ENCODE measurements around the gene STK39.

Gene STK39

GRCh38 chr2:168062054-168062453, 185.3 kb downstream of the STK39 start:
- TF ChIP-seq, protein P1, sequence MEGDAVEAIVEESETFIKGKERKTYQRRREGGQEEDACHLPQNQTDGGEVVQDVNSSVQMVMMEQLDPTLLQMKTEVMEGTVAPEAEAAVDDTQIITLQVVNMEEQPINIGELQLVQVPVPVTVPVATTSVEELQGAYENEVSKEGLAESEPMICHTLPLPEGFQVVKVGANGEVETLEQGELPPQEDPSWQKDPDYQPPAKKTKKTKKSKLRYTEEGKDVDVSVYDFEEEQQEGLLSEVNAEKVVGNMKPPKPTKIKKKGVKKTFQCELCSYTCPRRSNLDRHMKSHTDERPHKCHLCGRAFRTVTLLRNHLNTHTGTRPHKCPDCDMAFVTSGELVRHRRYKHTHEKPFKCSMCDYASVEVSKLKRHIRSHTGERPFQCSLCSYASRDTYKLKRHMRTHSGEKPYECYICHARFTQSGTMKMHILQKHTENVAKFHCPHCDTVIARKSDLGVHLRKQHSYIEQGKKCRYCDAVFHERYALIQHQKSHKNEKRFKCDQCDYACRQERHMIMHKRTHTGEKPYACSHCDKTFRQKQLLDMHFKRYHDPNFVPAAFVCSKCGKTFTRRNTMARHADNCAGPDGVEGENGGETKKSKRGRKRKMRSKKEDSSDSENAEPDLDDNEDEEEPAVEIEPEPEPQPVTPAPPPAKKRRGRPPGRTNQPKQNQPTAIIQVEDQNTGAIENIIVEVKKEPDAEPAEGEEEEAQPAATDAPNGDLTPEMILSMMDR (conservative IDR thresholded peaks at IDR 0.05; ENCODE audit: low read depth, low read length): no peak
- no peak overlapping the region for H3K4me3 ChIP-seq (ENCODE audit: low read length)
- no peak for DNase-seq (ENCODE audit: low read depth)

GRCh38 chr2:168060986-168061750, 186.2 kb downstream of the STK39 start:
- H3K4me3 ChIP-seq (ENCODE audit: low read length): no peak overlapping the region
- TF ChIP-seq, protein P1 (conservative IDR thresholded peaks at IDR 0.05; ENCODE audit: low read depth, low read length): no peak
- DNase-seq (ENCODE audit: low read depth): no peak

- H3K4me3 ChIP-seq (ENCODE audit: low read length): no peak overlapping the region
- TF ChIP-seq, protein P1 (conservative IDR thresholded peaks at IDR 0.05; ENCODE audit: low read depth, low read length): no peak
- DNase-seq (ENCODE audit: low read depth): no peak
Measured at GRCh38 chr2:168059758-168060157, 187.6 kb downstream of the STK39 start.

DNA sequence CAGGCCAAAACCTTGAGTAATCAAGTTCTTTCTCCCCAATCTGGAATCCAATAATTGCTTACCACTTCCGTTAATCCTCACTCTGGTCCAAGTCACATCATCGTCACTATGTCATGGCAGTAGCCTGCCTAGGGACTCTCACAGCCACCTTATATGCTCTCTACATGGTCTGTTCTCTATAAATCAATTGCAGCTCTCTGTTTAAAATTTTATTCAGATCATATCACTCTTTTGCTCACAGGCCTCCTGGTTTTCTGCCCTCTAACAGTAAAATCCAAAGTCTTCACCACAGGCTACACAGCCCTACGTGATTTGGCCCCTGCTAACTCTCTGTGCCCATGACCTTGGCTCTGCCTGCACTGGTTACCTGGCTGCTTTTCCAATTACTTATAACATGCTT, 188.7 kb downstream of the STK39 start:
- no peak for DNase-seq (ENCODE audit: low read depth)
- H3K4me3 ChIP-seq (ENCODE audit: low read length): no peak overlapping the region
- TF ChIP-seq, protein P1 (conservative IDR thresholded peaks at IDR 0.05; ENCODE audit: low read depth, low read length): no peak

DNA sequence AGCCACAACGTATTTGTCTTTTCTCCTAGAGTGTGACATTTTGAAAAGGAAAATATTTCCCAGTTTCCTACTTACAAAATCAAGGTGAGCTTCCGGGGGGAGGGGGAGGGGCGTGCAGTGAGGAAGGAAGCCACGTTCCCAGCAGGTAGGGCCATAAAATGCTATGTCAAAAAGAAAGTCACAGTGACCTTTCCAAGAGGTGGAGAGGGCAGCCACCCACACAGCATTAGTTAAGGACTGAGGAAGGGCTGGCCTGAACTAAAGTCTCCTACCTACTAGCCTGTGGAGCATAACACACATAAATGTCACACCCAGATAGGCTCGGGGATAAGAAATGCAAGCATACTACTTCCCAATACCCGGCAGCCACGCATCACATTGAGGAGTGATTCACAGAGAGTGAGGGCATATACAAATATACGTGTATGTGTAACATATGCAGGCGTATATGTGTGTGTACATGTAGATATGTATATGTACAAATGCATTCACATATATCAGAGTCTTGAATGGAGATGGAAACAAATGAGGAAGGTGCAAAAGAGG, 191.1 kb downstream of the STK39 start:
- H3K4me3 ChIP-seq (ENCODE audit: low read length): no peak overlapping the region
- TF ChIP-seq, protein P1 (conservative IDR thresholded peaks at IDR 0.05; ENCODE audit: low read depth, low read length): no peak
- DNase-seq (ENCODE audit: low read depth): no peak

DNA sequence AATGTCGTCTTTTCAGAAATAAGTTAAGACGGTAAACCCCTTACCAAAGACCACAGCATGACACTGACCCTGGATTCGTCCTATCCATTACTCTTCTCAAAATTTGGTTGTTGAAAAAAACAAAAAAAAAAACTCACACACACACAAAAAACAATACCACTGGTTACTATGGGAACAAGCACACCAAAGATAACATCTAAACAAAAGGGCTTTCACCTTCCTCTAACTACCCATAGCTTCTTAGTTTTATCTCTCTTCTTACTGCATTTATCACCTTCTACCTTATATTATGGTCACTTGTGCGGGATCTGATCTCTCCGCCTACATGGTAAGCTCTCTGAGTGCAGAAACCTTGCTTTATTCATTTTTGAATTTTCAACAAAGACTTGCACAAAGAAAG, 192.7 kb downstream of the STK39 start:
- no peak for DNase-seq (ENCODE audit: low read depth)
- TF ChIP-seq, protein P1 (conservative IDR thresholded peaks at IDR 0.05; ENCODE audit: low read depth, low read length): no peak
- no peak overlapping the region for H3K4me3 ChIP-seq (ENCODE audit: low read length)

GRCh38 chr2:168053676-168054075, 193.7 kb downstream of the STK39 start:
- TF ChIP-seq, protein P1 (conservative IDR thresholded peaks at IDR 0.05; ENCODE audit: low read depth, low read length): no peak
- no peak overlapping the region for H3K4me3 ChIP-seq (ENCODE audit: low read length)
- no peak for DNase-seq (ENCODE audit: low read depth)

Measured in retinal pigment epithelial cell (primary cell).